Smooth muscle cell (in vitro differentiated cells): Measurements from ENCODE around the gene ALDOC. TPM values are rescaled to one million over a fixed set of nuclear protein-coding genes. Genes with fewer than 3 reads are reported as not detected.
A peak's percentile ranks its signal among the peaks of the same experiment; 100 is the strongest.

Experiments
- DNase-seq: peaks from one replicate; lab custom pipeline; 2025; ENCODE audit not compliant: unreplicated experiment; lab: John Stamatoyannopoulos, UW
- H2AFZ ChIP-seq: fragments of 200-600 bp; sonication (generic); 2 replicates; pipeline ENCODE4 v1.6.0; 2016; ENCODE audit warnings: antibody characterized with exemption, low read depth, mild to moderate bottlenecking
- H3F3A ChIP-seq: fragments of 200-600 bp; sonication (generic); 2 replicates; pipeline ENCODE4 v1.6.0; 2017; ENCODE audit warnings: antibody characterized with exemption, low read depth
- H3K27ac ChIP-seq: fragments of 200-600 bp; sonication (generic); 2 replicates; pipeline ENCODE4 v1.5.1; 2016; ENCODE audit warnings: low read depth, mild to moderate bottlenecking
- H3K27me3 ChIP-seq: fragments of 200-600 bp; sonication (generic); 2 replicates; pipeline ENCODE4 v1.6.1; 2016; ENCODE audit warnings: low read depth, mild to moderate bottlenecking
- H3K36me3 ChIP-seq: fragments of 200-600 bp; sonication (generic); 2 replicates; pipeline ENCODE4 v1.5.1; 2016; ENCODE audit warnings: low read depth
- H3K4me1 ChIP-seq: fragments of 200-600 bp; sonication (generic); 2 replicates; pipeline ENCODE4 v1.5.1; 2016; ENCODE audit warnings: low read depth
- H3K4me2 ChIP-seq: fragments of 200-600 bp; sonication (generic); 2 replicates; pipeline ENCODE4 v1.6.0; 2016; ENCODE audit warnings: mild to moderate bottlenecking
- H3K4me3 ChIP-seq: fragments of 200-600 bp; sonication (generic); 2 replicates; pipeline ENCODE4 v1.5.1; 2016; ENCODE audit warnings: mild to moderate bottlenecking
- H3K79me2 ChIP-seq: fragments of 200-600 bp; sonication (generic); 2 replicates; pipeline ENCODE4 v1.6.0; 2016; ENCODE audit warnings: low read depth, mild to moderate bottlenecking
- H3K9ac ChIP-seq: fragments of 200-600 bp; sonication (generic); 2 replicates; pipeline ENCODE4 v1.6.0; 2016; ENCODE audit warnings: low read depth
- H3K9me3 ChIP-seq: fragments of 200-600 bp; sonication (generic); replicated peaks from 2 replicates; pipeline ENCODE4 v1.5.1; 2016; ENCODE audit warnings: low read depth
- H4K20me1 ChIP-seq: fragments of 200-600 bp; sonication (generic); 2 replicates; pipeline ENCODE4 v1.6.0; 2016; ENCODE audit warnings: low read depth
- CTCF ChIP-seq: fragments of 200-600 bp; sonication (generic); IDR thresholded peaks from 2 replicates; pipeline ENCODE4 v1.5.1; 2017; ENCODE audit warnings: borderline replicate concordance, mild to moderate bottlenecking, antibody characterized with exemption; ENCODE audit not compliant: insufficient read depth, poor library complexity, severe bottlenecking
- WGBS: methylation state at CpG from one replicate; pipeline ENCODE4 v1.1.7; 2016; ENCODE audit warnings: low lambda C conversion rate; 5-methylcytosine and 5-hydroxymethylcytosine counted together
- polyA plus RNA-seq: library from polyadenylated mRNA; unstranded; fragments of >200 nt; fragmentation: Nextera tagmentation; extraction: Ambion mirVana; gene quantifications from 2 replicates; pipeline ENCODE4 v1.2.1, GENCODE V29; 2016
- total RNA-seq: library from RNA; depleted of rRNA; stranded (reverse); fragments of >200 nt; gene quantifications from 2 replicates; pipeline ENCODE4 v1.2.3, GENCODE V29; 2014

ALDOC gene
- total and polyA plus RNA-seq, 2 experiments from 2014 or later = 71.5 to 72.6 TPM

GRCh38 chr17:28598799-28599310 is 22.2 kb upstream of the ALDOC start, which contains the start of gene SPAG5:
TSS of gene SPAG5 (minus strand) at chr17:28599025. CDS start at chr17:28598946, 79 bp downstream.
- H3K4me3 ChIP-seq = peak within 1 kb of the TSS; percentile 74
- H2AFZ ChIP-seq = peak within 1 kb of the TSS; percentile 78
- H3F3A ChIP-seq = peaks cover 9% of the 10 kb centered on the region
- H3K36me3 ChIP-seq = no peaks in the 10 kb centered on the region
- H3K9ac ChIP-seq = peak within 1 kb of the TSS; percentile 92
- H3K9me3 ChIP-seq = no peaks in the 10 kb centered on the region
- peak; percentile 82 for DNase-seq
- peaks cover 7% of the 10 kb centered on the region for H3K79me2 ChIP-seq
- peaks cover 12% of the 10 kb centered on the region for H3K4me1 ChIP-seq
- H3K27ac ChIP-seq = peak within 1 kb of the TSS; percentile 92
- H3K27me3 ChIP-seq = no peaks in the 10 kb centered on the region
- under 1% methylated on average over 44 of the region's 44 CpGs for WGBS
- H4K20me1 ChIP-seq = no peaks in the 10 kb centered on the region
- no peak for TF ChIP-seq CTCF
- H3K4me2 ChIP-seq = peak within 1 kb of the TSS; percentile 85

- peaks cover 7% of the 10 kb centered on the region for H3K79me2 ChIP-seq
- 6% methylated on average over 16 of the region's 17 CpGs for WGBS
- no peaks in the 10 kb centered on the region for H4K20me1 ChIP-seq
- peak overlapping the region; percentile 92 for H3K9ac ChIP-seq
- no peak for DNase-seq
- no peaks in the 10 kb centered on the region for H3K36me3 ChIP-seq
- H3K9me3 ChIP-seq = no peaks in the 10 kb centered on the region
- H3F3A ChIP-seq = peaks cover 9% of the 10 kb centered on the region
- no peak for TF ChIP-seq CTCF
- peak overlapping the region; percentile 78 for H2AFZ ChIP-seq
- H3K4me2 ChIP-seq = peak overlapping the region; percentile 85
- H3K4me1 ChIP-seq = peaks cover 12% of the 10 kb centered on the region
- no peak overlapping the region for H3K27ac ChIP-seq
- H3K4me3 ChIP-seq = peak overlapping the region; percentile 74
- H3K27me3 ChIP-seq = no peaks in the 10 kb centered on the region
Measured at GRCh38 chr17:28598389-28598788, 21.7 kb upstream of the ALDOC start.

DNA sequence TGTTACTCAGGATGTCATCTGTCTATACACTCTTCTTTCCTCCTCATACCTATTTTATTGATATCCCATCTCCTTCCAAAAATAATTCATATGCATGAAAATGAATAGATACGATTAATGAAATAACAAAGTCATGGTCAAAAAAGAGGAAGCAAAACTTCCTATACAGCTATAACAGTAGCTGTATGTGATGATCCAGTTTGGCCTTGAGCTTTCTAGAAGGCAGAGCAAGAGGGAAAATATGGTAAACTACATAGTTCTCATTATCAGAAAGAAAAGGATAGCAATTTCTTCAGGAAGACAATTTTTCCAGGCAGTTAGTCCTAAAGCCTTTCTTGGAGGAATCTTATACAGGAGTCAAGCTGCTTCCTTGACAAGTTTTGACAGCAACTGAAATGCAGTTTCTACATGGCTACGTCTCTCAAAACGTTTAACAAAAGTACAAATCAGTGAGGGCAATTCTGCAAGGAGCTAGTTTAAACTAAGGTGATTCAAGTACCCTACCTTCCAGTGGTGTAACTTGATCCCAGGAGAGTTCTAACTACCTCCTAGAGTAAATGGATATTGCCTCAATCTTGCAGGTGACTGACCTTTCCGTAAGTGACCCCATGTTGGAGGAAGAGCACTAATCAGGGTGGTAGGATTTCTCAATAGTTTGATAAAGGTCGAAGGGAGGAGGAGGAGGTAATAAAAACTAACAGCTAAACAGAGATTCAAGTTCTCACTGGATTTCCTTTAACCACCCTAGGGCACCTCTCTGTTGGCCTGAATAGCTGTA is 21.1 kb upstream of the ALDOC start:
- Histone ChIP-seq H3K4me2 (peak overlapping the region; percentile 85), H3F3A (peaks cover 9% of the 10 kb centered on the region), H4K20me1 (no peaks in the 10 kb centered on the region), H3K27me3 (no peaks in the 10 kb centered on the region), H3K79me2 (peaks cover 7% of the 10 kb centered on the region), H3K4me3 (peak overlapping the region; percentile 74), H3K27ac (no peak overlapping the region), H3K9ac (no peak overlapping the region), H3K4me1 (peaks cover 12% of the 10 kb centered on the region), H3K36me3 (no peaks in the 10 kb centered on the region), H3K9me3 (no peaks in the 10 kb centered on the region), H2AFZ (no peak overlapping the region)
- WGBS = 64% methylated on average over 5 of the region's 5 CpGs
- no peak for DNase-seq
- no peak for TF ChIP-seq CTCF
